Neural crest cell (in vitro differentiated cells): ENCODE data around the gene CLSTN2. TPM values are rescaled to one million over a fixed set of nuclear protein-coding genes. Genes with fewer than 3 reads are reported as not detected.

Experiments used
- DNase-seq: peaks from one replicate; pipeline ENCODE4 v3.0.0; 2021; ENCODE audit warnings: low read depth, mixed read lengths, low spot score
- H3K27ac Mint-ChIP-seq: one replicate; pipeline ENCODE4 v1.8.0; 2021; ENCODE audit warnings: mild to moderate bottlenecking, mixed read lengths; ENCODE audit not compliant: unreplicated experiment
- H3K27me3 Mint-ChIP-seq: 2 replicates; pipeline ENCODE4 v1.8.0; 2021; ENCODE audit warnings: low read depth, mild to moderate bottlenecking, mixed read lengths
- H3K36me3 Mint-ChIP-seq: 2 replicates; pipeline ENCODE4 v1.8.0; 2021; ENCODE audit warnings: low read depth, mild to moderate bottlenecking, mixed read lengths
- H3K4me1 Mint-ChIP-seq: 2 replicates; pipeline ENCODE4 v1.8.0; 2021; ENCODE audit warnings: mixed read lengths
- H3K4me3 Mint-ChIP-seq: one replicate; pipeline ENCODE4 v1.8.0; 2021; ENCODE audit warnings: mild to moderate bottlenecking, mixed read lengths
- H3K9me3 Mint-ChIP-seq: 2 replicates; pipeline ENCODE4 v1.8.0; 2021; ENCODE audit warnings: mixed read lengths
- CTCF ChIP-seq: fragments of 200-600 bp; sonication (generic); conservative IDR thresholded peaks from 2 replicates; pipeline ENCODE4 v1.5.0; 2021; ENCODE audit warnings: antibody characterized with exemption, mild to moderate bottlenecking
- total RNA-seq: library from RNA; stranded (reverse); gene quantifications from 2 replicates; pipeline ENCODE4 v1.2.1, GENCODE V29; 2021

The CLSTN2 gene
- total RNA-seq, 1 donor from 2014 or later = 1.9 TPM

GRCh38 chr3:140373234-140373633, 438.2 kb downstream of the CLSTN2 start:
- Mint-ChIP-seq H3K4me3 (no peak overlapping the region), H3K36me3 (no peaks in the 10 kb centered on the region), H3K27me3 (no peaks in the 10 kb centered on the region), H3K27ac (no peak overlapping the region), H3K4me1 (peaks cover 6% of the 10 kb centered on the region), H3K9me3 (peaks cover 3% of the 10 kb centered on the region)
- DNase-seq = no peak
- TF ChIP-seq CTCF = no peak

- Mint-ChIP-seq H3K27me3 (no peaks in the 10 kb centered on the region), H3K4me3 (no peak overlapping the region), H3K9me3 (peaks cover 3% of the 10 kb centered on the region), H3K27ac (no peak overlapping the region), H3K4me1 (peaks cover 6% of the 10 kb centered on the region), H3K36me3 (no peaks in the 10 kb centered on the region)
- DNase-seq = no peak
- TF ChIP-seq CTCF = no peak
Measured at GRCh38 chr3:140375002-140375401, 440.0 kb downstream of the CLSTN2 start.

- no peak overlapping the region for H3K4me3 Mint-ChIP-seq
- H3K36me3 Mint-ChIP-seq = no peaks in the 10 kb centered on the region
- no peak overlapping the region for H3K27ac Mint-ChIP-seq
- H3K27me3 Mint-ChIP-seq = no peaks in the 10 kb centered on the region
- H3K4me1 Mint-ChIP-seq = peaks cover 6% of the 10 kb centered on the region
- no peak for DNase-seq
- peaks cover 5% of the 10 kb centered on the region for H3K9me3 Mint-ChIP-seq
- TF ChIP-seq CTCF = no peak
Measured at GRCh38 chr3:140376136-140376889, 441.3 kb downstream of the CLSTN2 start.

- Mint-ChIP-seq H3K27me3 (no peaks in the 10 kb centered on the region), H3K4me3 (no peak overlapping the region), H3K36me3 (no peaks in the 10 kb centered on the region)
Measured at GRCh38 chr3:140377644-140378043, 442.7 kb downstream of the CLSTN2 start.

GRCh38 chr3:140378571-140379340, 443.8 kb downstream of the CLSTN2 start:
- H3K4me1 Mint-ChIP-seq = no peaks in the 10 kb centered on the region
- no peak overlapping the region for H3K27ac Mint-ChIP-seq

More at GRCh38 chr3:140377644-140378043, 442.7 kb downstream of the CLSTN2 start:
- no peak overlapping the region for H3K27ac Mint-ChIP-seq
- no peak for DNase-seq
- H3K4me1 Mint-ChIP-seq = peaks cover 6% of the 10 kb centered on the region
- peaks cover 5% of the 10 kb centered on the region for H3K9me3 Mint-ChIP-seq
- TF ChIP-seq CTCF = no peak

More at GRCh38 chr3:140378571-140379340, 443.8 kb downstream of the CLSTN2 start:
- no peaks in the 10 kb centered on the region for H3K27me3 Mint-ChIP-seq
- TF ChIP-seq CTCF = no peak
- no peak overlapping the region for H3K4me3 Mint-ChIP-seq
- no peaks in the 10 kb centered on the region for H3K36me3 Mint-ChIP-seq
- no peak for DNase-seq
- peaks cover 5% of the 10 kb centered on the region for H3K9me3 Mint-ChIP-seq
